GDM1 (cell line): Measurements from ENCODE around the gene HIVEP3.

Experiments
- DNase-seq: peaks from one replicate; lab custom pipeline; 2025; lab: John Stamatoyannopoulos, UW

HIVEP3 gene

DNA sequence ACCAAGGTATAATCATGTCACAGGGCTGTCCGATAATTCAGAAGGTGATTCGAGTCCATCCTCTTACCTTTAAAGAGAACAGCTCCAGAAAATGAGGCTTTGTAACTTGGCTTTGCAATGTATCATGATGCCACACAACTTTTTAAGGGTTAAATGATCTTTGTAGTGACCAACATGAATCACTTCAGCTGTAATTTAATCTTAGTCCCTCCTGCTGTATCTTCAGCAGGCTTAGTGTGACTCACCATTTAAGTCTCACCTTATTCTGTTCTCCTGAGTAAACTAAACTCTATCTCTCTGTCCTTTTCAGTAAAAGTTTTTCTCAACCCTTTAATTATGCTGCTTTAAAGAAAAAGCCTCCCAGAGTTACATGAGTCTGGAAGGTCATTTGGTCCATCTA is 1.9 kb upstream of the HIVEP3 start:
- no peak for DNase-seq

DNA sequence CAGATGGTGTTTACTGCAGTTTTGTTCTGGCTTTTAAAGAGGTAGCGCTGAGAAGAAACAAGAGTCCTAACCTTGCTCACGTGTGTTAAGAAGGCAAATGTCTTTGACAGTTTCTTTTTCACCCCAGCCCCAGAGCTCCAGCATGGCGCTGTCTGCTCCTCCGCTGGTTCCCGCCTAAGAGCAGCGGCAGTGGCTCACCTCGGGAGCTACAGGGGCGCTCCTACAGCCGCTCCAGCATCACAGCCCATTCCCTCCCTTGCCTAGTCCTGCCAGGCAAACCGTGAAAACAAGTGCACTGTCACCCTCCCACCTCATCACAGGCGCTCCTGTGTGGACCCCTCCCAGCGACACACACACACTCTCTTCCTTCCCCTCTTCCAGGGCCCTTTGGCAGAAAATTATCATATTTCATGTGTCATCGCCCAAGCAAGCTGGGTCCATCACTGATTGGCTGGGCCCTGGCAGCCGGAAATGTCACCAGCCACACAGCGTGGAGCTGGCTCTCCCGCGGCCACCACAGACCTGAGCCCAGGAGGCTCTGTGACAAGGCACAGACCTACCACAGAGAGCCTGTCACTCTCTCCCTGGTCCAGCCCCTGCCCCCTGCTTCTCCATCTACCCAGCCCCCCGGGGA is 1.2 kb upstream of the HIVEP3 start:
- peak; percentile 90 for DNase-seq

DNA sequence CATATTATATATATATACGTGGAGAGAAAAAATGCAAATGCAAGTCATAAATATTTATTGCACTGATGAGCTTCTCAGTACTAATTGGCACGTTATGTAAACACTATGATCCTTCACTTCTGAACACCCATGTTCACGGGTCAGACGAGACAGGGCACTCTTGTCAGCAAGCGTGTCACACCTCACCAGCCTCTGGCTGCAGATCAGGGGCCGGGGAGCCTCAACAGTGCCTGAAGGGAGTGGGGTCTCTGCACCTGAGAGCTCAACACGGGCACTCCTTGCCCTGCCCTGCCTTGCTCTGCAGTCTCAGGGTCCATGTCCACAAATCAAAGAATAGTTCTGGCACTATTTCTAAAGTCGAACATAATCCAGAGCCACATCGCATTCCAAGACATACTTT is 409 bp upstream of the HIVEP3 start:
- no peak for DNase-seq

DNA sequence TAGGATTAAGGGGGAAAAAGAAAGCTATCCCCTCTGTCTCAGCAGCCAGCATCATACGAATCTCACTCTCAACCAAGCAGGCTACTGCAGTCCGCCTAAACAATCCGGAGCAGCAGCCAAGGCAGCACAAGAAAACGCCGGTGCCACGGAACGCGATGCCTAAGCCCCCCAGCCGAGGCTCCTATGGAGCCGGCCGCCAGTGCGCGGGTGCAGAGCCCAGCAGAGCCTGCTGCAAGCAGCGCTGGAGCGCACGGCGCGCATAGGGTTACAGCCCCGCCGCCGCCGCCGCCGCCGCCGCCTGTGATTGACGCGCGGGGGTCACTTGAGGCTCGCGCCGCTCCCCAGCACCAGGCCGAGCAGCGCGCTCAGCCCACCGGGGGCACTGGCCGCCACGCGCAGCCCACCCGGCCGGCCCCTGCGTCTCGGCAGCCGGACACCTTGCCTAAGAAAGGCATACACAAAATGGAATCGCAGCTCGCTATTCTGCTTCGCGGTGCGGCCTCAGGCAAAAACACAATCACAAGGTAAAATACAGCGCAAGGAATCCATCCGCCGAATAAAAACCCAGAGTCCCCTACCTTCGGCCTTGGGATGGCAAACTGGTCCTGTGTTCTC is 780 bp downstream of the HIVEP3 start:
- no peak for DNase-seq

DNA sequence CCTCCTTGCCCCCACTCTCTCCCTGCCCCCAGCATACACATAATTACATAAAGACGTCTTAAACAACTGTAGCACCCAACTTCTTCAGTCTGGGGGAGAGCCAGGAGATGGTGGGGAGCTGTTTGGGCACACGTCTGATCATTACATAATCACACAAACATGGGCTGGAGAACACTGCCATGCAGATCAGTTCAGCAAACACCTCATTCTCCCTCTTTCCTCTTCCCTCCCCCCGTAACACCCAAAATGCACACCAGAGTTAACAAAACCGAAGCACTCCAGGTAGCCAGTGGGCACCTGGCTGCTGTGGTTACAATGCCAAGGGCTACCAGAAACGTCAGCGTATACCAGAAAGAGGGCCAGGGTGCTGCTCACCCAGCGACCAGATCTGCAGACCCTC is 1.6 kb downstream of the HIVEP3 start:
- DNase-seq = no peak

DNA sequence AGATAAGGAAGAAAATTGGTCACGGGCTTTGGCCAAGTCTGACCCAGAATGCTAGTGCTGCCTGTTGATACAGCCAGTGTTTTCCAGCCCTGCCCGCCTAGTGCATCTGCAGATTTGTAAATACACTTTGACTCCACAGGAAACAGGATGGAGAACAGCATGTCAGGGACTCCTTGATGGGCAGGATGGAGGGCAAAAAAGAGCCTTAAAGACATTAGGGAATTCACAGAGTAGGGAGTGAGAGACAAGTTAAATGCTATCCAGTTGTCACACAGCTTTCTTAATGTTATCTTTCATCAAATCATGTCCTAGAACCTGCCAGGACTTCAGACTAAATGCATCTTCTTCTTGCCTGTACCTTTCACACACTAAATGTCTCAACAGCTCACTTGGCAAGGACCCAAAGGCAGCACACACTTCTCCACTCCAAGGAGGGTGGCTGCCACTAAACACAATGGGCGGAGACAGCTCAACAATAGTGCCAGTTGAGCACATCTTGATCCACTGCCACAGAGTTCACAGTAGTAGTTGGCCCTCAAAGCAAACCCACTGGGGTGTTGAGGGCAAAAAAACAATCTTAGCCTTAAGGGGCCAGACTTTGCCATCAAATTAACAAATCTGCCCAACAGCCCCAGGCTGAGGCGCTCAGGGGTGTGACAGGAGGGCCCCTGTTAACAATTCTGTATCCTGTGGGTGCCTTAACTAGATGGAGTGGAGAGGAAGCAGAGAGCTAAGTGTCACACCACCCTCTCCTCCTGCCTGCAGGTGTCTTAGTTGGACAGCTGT is 2.7 kb downstream of the HIVEP3 start:
- no peak for DNase-seq

DNA sequence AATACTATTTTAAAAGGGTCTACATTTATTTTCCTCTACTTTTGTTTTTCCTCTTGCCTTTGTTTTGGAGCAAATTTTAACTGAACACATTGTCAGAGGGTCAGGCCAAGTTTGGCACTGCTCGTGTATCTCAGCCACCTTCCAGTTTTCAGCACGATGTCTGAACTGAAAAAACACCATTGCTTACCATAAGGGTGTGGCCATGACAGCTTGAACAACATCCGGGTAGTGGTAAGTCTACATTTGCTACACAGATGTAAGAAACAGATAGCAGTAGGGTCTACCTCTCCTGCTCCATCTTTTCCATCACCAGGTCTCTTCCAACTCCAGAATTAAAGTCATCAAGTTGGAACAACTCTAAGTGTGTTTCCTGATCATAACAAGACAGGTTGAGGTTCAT is 4.2 kb downstream of the HIVEP3 start:
- DNase-seq = no peak

DNA sequence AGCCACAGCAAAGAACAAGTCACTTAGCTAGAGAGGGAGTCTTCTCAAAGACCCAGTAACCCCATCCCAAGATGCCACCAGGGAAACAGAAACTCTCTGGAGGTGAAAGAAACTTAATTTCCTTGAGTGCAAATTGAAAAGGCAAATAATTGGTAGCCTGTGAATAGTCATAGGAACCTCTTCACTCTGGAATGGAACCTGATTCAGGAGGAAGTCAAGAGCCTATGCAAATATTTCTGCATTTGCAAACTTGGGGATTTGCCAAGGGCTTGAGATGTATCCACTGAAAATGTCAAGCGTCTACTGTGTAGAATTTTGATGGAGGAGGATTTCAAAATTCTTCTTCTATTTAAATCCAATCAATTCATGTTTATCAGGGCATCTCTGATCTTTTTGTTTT is 5.7 kb downstream of the HIVEP3 start:
- DNase-seq = no peak

DNA sequence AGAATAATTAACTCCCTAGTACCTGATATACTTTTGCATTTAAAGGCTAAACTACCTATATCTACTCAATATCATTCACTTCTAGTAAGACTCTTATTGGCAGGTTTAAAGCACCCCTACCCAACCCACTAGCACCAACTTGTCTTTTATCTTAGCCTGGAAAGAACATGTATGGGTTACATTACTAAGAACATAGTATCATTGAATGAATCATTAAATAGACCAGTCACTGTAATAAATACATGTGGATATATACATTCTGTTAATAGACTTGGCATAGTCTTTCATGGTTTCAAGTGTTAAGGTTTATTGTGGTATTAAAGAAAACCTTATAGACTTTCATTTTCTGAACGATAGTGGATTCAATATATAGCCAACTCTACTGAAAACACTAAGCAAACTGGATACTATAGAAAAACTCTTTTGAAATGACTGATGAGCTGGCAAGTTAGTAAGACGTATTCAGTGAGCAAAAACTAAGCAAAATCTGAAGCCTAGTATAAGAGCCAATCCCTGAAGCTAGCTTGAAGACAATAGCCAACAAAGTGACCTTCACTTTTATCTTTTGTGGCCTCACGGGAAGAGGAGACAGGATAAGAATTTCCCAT is 10.3 kb downstream of the HIVEP3 start:
- DNase-seq = no peak

DNA sequence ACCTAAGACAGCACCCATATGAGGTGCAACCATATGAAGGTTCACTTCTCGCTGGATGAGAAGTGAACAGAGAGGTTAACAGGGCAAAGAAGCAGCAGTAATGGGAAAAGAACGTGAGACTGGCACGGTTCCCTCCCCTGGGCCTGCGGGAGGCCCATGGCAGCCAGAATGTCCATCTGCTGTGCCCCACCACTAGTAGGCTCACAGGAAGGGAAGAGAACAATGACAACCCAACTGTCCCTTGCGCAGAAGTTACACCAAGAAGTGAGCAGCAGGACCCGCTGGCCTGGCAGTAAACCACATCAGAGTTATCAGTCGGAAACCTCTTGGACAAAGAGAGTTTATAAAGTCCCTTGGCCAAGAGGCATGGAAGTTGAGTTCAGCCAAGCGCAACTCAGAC is 11.3 kb downstream of the HIVEP3 start:
- DNase-seq = no peak

DNA sequence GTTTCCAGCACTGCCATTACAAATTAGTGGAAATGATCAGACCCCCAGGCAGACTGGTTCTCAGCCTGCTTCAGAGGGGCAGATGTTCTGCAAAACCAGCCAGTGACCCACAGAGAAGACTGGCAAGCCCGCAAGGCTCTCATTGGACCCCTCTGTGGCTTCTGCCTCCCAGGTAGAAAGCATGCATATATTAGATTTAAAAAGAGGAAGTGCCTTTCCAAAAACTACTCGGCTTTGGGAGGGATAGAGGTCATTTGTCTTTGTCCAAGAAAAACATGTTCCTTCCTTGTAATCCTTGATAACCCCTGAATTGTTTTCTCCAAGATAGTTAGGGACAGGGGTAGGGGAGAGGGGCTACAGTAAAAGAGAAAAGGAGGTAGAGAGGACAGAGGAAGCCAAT is 11.8 kb downstream of the HIVEP3 start:
- DNase-seq = no peak

DNA sequence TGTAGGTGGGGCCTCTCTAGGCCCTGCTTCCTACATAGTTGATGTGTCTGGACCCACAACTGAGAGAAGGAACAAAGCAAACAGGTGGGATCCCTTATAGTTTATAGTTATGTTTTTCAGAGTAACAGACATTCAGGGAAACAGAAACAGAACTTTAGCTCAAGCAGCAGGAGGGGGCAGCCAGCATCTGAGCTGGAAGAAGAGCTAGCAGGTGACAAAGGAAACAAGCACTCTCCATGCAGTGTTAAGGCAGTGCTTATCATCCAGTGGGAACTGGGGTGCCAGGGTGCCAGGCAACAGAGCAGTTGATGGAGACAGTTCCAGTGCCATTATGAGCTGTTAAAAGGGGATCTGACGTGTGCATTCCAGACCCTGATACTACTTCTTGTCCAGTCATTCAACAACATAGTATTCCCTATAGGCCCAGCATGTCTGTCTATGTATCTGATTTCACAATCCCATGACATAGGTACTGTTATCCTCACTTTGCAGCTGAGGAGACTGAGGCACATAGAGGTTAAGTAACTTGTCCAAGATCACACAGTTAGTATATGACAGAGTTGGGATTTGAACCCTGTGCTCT is 13.5 kb downstream of the HIVEP3 start:
- DNase-seq = no peak

DNA sequence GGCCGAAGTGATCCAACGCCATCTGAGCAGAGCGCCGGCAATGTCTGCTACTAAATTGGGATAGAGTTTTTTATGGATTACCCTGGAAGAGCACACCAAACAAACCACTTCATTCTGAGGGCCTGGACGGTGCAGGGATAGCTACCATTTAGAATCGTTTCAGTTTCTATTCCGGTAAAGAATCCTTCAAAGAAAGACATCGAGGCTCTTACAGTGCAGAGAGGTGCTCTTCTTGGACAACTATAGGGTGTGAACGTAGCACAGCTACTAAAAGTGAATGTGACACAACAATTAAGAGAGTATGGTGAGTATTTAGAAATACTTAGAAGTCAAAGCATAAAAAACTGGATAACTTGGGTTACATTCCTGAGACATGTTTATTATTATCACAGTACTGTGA is 16.1 kb downstream of the HIVEP3 start:
- DNase-seq = no peak

DNA sequence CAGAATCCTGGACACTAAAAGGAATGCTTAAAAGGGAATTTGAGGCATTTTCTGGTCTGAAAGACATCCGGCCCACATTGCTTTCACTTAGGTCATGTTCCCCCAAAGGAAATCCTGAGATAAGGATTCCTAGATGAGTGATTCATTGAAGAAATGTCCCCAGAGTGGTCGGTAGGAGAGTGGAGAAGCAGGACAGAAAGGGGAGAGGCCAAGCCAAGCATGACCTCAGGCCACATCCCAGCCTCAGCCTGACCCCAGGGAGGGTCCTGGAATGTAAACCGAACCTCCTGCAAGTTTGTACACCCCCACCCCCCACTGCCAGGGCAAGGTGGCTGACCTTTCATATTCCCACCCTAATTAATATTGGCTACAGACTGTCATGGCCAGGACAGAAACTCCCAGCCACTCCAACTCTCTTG is 16.6 kb downstream of the HIVEP3 start:
- DNase-seq = no peak

DNA sequence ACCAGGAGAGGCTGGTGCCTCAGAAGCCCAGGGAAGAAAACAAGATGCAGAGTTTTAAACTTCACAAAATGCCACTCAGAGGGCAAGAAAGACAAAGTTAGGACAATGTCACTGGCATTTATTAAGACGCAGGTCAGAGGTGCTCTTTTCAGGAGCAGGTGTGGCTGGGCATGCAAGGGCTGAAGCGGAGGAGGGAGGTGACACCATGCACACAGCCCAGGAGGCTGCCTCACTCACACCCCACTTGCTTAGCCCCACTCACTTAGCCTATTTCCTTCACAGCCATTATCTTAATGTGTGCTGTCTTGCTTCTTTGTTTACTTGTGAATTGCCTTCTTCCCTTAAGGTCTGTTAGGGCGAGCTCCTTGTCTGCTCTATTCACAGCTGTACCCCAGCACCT is 17.2 kb downstream of the HIVEP3 start:
- no peak for DNase-seq

DNA sequence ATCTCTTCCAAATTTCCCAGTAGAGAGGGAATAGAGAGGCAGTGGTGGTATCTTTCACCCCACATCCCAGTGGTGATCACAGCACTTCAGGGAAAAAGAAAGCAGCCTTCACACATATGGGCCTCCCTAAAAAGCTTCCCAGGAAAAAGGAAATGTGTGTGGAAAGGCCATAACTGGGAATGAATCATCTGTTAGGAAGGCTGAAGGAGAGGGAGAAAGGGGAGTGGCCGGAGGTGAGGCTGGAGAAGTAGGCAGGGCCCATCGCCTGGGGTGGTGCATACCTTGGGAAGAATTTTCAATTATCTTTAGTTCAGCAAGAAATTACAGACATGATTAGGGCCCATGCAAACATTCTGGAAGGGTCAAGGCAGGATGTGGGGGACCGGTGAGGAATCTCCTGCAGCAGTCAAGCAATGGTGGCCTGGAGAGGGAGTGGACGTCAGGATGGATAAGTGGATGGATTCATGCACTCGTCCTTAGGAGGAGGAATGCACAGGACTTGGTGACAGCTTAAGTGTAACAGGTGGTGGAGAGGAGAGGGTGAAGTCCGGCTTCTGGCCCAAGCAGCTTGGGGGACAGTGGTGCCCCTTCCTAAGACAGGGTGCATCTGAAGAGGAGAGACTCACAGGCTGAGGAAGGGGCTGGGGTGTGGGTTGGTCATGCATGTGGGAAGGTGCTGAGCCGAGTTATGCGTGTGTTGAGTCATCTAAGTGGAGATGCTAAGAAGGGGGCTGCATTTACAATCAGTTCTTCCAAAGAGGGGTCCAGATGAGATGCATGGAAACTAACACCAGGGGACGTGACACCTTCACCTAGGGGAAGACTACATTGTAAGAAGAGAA is 17.9 kb downstream of the HIVEP3 start:
- DNase-seq = no peak

DNA sequence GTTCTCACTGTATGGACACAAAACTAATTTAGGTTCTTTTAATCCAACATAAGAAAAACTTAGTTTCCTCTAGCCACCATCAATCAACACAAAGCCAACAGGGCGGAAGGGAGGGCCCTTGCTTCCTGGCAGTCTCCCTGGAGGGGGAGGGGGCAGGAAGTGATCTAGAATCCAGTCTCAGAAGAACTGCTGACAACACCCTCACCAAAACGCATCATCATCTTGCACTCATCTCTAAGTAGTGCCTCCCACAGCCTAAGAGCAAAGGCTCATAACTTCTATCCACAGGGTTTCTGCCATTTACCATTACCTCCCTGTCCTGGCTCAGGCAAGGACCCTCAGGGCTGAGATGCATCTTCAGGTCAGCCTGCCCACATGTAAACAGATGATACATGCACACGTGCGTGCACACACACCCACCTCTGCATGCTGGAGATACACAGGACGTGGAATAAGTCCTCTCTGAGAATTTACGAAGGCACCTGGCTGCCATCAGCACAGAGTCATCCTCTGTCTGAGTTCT is 20.5 kb downstream of the HIVEP3 start:
- peak; percentile 61 for DNase-seq

DNA sequence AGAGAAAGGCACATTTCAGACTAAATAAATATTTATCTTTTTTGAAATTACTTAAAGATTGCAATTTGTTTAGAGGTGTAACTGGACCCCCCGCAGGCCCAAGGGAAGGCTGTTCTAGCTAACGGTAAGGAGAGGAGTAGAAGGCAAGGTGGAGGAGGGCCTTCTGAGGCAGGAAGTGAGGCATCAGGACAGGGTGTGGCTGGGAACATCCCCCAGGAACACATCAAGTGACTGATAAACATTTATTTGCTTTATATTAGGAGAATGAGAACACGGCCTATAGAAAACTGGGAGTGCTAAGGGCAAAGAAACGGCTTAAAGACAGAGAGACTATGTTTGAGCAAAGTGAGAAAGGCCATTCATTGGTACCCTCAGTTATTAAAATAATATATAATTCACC is 23.2 kb downstream of the HIVEP3 start:
- DNase-seq = no peak

DNA sequence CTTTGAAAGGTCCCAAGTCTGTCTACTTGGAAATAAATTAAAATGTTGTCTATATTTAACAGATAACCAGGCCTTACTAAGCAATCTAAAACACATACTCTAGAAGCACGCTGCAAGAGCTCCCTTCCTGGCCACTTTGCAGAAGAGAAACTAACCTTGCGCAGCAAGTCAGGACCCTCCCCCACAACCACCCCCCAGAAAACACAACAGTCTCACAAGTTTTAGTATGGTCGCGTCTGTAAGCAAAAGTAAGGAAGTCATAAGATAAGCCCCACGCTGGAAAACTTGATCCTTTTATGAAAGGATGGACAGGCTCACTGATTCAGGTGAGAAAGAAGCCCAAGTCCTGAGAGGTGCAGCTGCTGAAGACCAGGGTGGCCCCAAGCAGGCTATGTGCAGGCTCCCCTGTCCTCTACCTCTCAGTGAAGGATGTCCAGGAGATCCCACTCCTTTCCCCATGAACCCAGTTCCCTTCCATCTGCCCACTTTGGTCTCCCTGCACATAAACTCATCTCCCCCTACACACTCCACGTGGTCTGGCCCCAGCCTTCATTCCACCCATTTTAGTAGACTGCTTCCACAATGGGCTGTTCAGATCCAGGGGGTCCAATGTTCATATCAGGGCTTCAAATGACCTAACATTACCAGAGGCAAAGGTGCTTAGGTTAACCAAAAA is 23.8 kb downstream of the HIVEP3 start:
- DNase-seq = no peak

DNA sequence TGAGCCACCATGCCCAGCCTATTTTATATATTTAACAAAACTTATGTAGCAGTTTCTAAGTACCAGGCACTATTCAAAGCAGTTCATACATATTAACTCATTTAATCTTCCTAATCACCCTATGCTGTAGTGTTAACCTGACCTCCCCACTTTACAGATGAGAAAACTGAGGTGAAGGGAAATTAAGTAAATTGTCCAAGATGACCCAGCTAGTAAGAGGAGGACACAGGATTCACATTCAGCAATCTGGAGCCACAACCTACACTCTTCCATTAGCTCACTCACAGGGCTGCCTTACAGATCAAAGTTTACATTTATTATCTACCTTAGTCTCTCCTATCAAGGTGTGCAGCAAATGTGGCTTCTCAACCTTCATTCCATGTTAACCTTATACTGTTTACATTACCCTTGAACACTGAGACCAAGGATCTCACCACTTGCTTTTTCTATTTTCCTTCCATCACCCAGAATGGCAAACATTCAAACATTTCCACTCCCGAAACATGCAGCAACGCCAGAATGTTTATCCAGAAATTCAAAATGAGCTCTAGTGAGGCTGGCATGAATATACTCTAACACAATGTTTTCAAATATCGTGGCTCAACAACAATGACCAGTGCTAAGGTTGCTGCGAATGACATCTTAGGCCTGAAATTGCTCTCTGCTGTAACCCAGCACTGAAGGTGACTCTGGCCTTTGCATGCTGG is 24.5 kb downstream of the HIVEP3 start:
- no peak for DNase-seq
